Epithelial cell of esophagus (primary cell): Measurements from ENCODE around the gene AUTS2.
"Not testable (repeated sequence)": the region's sequence is repeated elsewhere in the genome, so short reads cannot be mapped to it uniquely, and the experiment has no call there.

Experiments
- DNase-seq: peaks from one replicate; pipeline ENCODE4 v3.0.0; 2010; ENCODE audit warnings: low read depth
- H3K4me3 ChIP-seq: 2 replicates; pipeline ENCODE4 v1.5.1; 2011; ENCODE audit warnings: mild to moderate bottlenecking, low read length, control low read depth
- CTCF ChIP-seq: IDR thresholded peaks from 2 replicates; pipeline ENCODE4 v1.5.1; 2011; ENCODE audit warnings: low read depth, mild to moderate bottlenecking, low read length, control low read depth, inconsistent platforms; ENCODE audit not compliant: insufficient read depth; ENCODE audit errors: missing control alignments

The AUTS2 gene

GRCh38 chr7:70810558-70811139 lies 1212.4 kb downstream of the AUTS2 start:
- no peak for TF ChIP-seq CTCF
- no peak overlapping the region for H3K4me3 ChIP-seq
- no peak for DNase-seq

- H3K4me3 ChIP-seq = no peak overlapping the region
- TF ChIP-seq CTCF = peak; percentile 22
- no peak for DNase-seq
These were observed 1214.2 kb downstream of the AUTS2 start for GRCh38 chr7:70812511-70812910.

- H3K4me3 ChIP-seq, DNase-seq: not testable (repeated sequence)
These were observed 1224.2 kb downstream of the AUTS2 start for GRCh38 chr7:70822490-70822889.

- no peak overlapping the region for H3K4me3 ChIP-seq
- TF ChIP-seq CTCF = peak; percentile 94
- DNase-seq = peak; percentile 61
These were observed 1231.2 kb downstream of the AUTS2 start for GRCh38 chr7:70829221-70830059.

- H3K4me3 ChIP-seq = no peak overlapping the region
- TF ChIP-seq CTCF = no peak
- no peak for DNase-seq
These were observed 1231.8 kb downstream of the AUTS2 start for GRCh38 chr7:70830060-70830395.

- no peak for TF ChIP-seq CTCF
- no peak for DNase-seq
- no peak overlapping the region for H3K4me3 ChIP-seq
These were observed 1232.2 kb downstream of the AUTS2 start for GRCh38 chr7:70830426-70830825.

GRCh38 chr7:70833726-70834125 lies 1235.5 kb downstream of the AUTS2 start:
- DNase-seq = peak; percentile 83
- H3K4me3 ChIP-seq = no peak overlapping the region
- no peak for TF ChIP-seq CTCF
